Omental fat pad (tissue), 4 donors: ENCODE measurements around the gene EFHB. TPM values are rescaled to one million over a fixed set of nuclear protein-coding genes. Genes with fewer than 3 reads are reported as not detected.
A peak's percentile ranks its signal among the peaks of the same experiment; 100 is the strongest.
"Not testable (repeated sequence)": the region's sequence is repeated elsewhere in the genome, so short reads cannot be mapped to it uniquely, and the experiment has no call there.

Source experiments
- ATAC-seq: fragments of 150-250 bp; one replicate; pipeline ENCODE4 v1.9.1; 2016; ENCODE audit warnings: mild to moderate bottlenecking, moderate library complexity; ENCODE audit not compliant: low FRiP score
- DNase-seq: peaks from one replicate; pipeline ENCODE4 v3.0.0-alpha.2; 2019; ENCODE audit warnings: low spot score
- CTCF ChIP-seq, 3 donors: fragments of 450-650 bp; IDR thresholded peaks; one replicate each; pipeline ENCODE4 v1.5.1; 2016 to 2017; ENCODE audit warnings: antibody characterized with exemption in 3 of 3, mild to moderate bottlenecking in 3 of 3, moderate library complexity in 2 of 3
- total RNA-seq, 4 donors: library from RNA; depleted of rRNA; stranded (reverse); fragments of >200 nt; gene quantifications; one replicate each; pipeline ENCODE4 v1.1.0, GENCODE V29; 2016

EFHB gene
- total RNA-seq, 4 donors from 2014 or later: 0.44 to 1.6 (median 1.1) TPM; not detected in 1

GRCh38 chr3:19960696-19961095, 26.7 kb upstream of the EFHB start:
- no peak for TF ChIP-seq CTCF (IDR thresholded peaks at IDR 0.05)
- DNase-seq (no peak), ATAC-seq (no peak)

- DNase-seq: no peak
- no peak for TF ChIP-seq CTCF (IDR thresholded peaks at IDR 0.05)
- no peak for ATAC-seq
These were observed 25.5 kb upstream of the EFHB start for GRCh38 chr3:19959505-19959904.

- not testable (repeated sequence) for ATAC-seq, DNase-seq
These were observed 23.3 kb upstream of the EFHB start for GRCh38 chr3:19957354-19957753.

- DNase-seq: no peak
- ATAC-seq: no peak
- no peak for TF ChIP-seq CTCF (IDR thresholded peaks at IDR 0.05)
These were observed 20.7 kb upstream of the EFHB start for GRCh38 chr3:19954676-19955075.

GRCh38 chr3:19950316-19950715, 16.3 kb upstream of the EFHB start:
- TF ChIP-seq CTCF (IDR thresholded peaks at IDR 0.05): no peak
- ATAC-seq (no peak), DNase-seq (no peak)

GRCh38 chr3:19948226-19948591, 14.2 kb upstream of the EFHB start:
- TF ChIP-seq CTCF (IDR thresholded peaks at IDR 0.05): no peak

GRCh38 chr3:19947549-19948225, 13.7 kb upstream of the EFHB start:
- DNase-seq (no peak), ATAC-seq (peak; percentile 31)
- no peak for TF ChIP-seq CTCF (IDR thresholded peaks at IDR 0.05)

More at GRCh38 chr3:19948226-19948591, 14.2 kb upstream of the EFHB start:
- DNase-seq (no peak), ATAC-seq (no peak)
